GM18517 (cell line): ENCODE measurements around the gene TMEM141.
"Not testable (repeated sequence)": the region's sequence is repeated elsewhere in the genome, so short reads cannot be mapped to it uniquely, and the experiment has no call there.

ENCODE experiments used
- ATAC-seq: cut with Tn5 transposase; IDR thresholded peaks from one replicate; pipeline ENCODE4 v1.9.1; 2021; ENCODE audit warnings: mild to moderate bottlenecking, moderate library complexity; ENCODE audit not compliant: unreplicated experiment

The TMEM141 gene

DNA sequence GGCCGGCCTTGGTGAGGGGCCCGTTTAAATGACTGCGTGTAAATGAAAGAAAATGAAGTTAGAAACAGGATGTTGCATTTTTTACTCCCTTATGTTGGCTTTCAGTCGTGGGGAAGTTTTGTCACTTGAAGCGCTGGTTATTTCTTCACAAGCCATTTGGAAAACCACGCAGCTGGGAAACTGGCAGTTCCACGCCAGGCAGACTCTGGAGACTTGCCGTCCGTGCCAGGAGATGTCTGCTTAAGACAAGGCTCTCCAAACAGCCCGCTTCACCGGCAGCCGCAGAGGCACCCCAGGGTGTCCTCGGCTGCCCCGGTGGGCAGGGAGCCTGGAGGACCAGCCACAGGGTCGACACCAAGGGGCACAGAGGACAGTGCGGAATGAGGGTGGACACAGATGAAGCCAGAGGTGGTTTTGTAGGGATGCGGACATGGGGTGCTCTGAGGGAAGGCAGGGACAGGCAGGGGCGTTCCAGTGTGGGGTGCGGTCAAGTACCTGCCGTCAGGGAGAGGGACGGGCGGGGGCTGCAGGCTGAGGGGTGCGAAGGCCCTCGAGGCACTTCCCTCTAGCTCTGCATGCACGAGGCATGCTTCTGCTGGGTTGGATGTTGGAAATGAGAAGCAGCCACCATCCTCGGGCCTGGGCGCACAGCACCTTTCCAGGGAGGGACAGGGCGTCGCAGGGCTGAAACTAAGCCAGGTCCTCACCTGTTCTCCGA, 40.0 kb downstream of the TMEM141 start:
- no peak for ATAC-seq

DNA sequence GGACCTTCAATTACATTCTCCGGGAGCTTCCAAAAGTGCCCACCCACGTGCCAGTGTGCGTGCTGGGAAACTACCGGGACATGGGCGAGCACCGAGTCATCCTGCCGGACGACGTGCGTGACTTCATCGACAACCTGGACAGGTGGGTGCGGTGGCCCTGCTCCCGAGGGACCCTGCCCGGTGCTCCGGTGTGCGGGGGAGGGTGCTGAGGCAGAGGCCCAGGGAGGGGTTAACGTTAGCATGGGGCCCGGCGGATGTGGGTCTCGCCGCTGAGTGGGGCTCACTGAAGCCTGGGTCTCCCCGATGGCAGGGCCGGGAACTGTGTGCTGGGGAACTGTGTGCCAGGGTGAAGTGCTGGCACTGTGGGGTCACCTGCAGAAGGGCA, 40.6 kb downstream of the TMEM141 start:
- ATAC-seq: no peak

DNA sequence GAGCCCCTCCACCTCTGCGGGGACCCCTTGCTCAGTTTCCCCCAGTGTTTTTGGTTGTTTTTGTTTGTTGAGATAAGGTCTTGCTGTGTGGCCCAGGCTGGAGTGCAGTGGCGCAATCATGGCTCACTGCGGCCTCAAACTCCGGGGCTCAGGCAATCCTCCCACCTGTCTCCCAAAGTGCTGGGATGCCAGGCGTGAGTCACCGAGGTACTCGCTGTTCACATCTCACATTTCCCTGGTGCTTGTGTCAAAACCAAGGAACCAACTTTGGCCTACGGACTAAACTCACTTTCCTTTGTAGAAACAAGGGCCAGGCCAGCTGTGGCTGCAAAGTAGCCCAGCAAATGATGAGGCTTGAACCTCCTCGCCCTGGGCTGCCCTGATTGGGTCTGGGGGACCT, 41.4 kb downstream of the TMEM141 start:
- no peak for ATAC-seq

DNA sequence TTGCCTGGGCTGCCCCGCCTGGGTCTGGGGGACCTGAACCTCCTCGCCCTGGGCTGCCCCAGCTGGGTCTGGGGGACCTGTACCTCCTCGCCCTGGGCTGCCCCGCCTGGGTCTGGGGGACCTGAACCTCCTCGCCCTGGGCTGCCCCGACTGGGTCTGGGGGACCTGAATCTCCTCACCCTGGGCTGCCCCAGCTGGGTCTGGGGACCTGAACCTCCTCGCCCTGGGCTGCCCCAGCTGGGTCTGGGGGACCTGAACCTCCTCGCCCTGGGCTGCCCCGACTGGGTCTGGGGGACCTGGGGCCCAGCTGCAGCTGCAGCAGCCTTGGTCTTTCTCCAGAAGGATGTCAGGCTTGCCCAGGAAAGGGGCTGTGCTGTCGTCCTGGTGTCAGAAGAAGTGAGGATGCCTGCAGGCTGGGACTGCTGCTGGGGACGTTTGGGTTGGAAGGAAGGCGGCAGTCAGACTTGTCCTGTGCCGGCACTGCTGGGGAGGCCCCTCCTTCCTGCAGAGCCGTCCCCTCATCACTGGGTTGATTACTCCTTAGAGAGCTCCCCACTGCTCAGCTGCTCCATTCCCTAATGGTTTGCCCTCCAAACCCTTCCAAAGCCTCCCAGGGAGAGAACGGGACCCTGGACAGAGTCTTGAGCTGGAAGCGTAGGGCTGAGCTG, 42.4 kb downstream of the TMEM141 start:
- not testable (repeated sequence) for ATAC-seq

DNA sequence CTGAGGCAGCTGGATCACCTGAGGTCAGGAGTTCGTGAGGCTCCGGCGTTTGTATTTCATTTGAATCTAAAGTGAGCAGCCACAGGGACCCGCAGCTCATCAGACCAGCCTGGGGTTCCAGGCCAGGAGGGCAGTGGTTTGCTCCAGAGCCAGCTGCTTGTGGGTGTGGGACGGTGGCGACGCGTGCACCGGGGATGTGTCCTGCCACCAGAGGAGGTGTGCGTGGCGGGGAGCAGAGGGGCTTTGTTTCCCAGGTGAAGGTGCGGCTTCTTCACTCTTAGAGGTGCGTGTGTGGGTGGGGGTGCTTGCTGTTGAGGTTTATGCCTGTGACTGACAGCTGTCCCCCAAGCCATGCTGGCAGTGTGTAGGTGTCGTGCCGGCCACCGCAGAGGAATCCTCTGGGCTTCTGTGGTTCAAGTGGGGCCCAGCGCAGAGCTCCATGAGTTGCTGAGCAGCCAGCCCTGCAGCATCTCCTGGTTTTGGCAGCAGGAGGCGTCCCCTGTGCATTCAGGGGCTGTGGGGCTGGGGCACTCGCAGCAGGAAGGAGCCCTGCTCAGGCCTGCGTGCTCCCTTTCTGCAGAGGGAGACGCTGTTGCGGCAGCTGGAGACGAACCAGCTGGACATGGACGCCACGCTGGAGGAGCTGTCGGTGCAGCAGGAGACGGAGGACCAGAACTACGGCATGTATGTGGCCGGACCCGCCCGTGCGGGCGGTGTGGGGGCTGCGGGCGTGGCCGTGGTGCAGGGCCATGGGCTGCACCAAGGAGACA, 44.2 kb downstream of the TMEM141 start:
- ATAC-seq: no peak

DNA sequence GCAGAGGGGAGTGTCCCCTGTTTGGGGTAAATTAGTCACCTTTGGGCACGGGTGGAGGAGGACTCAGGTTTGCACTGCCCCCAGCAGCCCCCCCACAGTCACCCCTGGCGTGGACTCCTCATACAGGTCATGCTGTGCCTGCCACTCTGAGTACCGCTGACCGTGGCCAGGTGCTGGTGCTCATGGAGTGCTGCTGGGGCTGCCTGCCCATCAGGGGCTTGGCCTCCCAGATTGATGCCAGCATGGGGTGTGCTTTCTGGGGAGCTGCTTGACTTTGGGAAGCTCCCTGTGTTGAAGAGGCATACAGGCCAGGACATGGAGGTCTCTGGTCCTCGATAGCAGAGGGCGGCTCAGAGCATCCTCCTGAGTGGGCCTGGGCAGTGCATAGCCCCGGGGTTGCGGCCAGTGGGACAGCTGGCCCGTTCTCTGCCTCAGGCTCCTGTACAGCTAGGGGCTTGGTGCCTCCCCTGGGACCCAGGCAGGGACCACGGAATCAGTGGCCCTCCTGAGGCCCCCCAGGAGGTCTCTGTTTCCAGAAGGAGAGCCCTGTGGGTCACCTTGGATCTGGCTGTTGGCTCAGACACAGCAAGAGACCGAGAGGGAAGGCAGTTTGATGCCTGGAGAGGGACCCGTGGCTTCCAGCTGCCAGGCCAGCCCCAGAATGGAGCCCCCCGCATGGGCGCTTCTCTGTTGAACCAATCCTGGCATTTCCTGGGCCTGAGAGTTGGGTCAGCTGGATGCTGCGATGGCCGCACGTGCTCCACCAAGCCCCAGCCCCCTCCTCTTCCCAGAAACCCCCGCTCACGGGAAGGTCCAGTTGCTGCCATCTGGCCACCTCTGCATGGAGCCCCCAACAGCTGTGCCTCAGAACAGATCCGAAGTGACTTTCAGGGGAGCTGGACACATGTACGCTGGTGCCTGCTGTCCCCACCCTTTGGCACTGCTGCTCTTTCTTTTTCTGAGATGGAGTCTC, 45.1 kb downstream of the TMEM141 start:
- ATAC-seq: no peak

DNA sequence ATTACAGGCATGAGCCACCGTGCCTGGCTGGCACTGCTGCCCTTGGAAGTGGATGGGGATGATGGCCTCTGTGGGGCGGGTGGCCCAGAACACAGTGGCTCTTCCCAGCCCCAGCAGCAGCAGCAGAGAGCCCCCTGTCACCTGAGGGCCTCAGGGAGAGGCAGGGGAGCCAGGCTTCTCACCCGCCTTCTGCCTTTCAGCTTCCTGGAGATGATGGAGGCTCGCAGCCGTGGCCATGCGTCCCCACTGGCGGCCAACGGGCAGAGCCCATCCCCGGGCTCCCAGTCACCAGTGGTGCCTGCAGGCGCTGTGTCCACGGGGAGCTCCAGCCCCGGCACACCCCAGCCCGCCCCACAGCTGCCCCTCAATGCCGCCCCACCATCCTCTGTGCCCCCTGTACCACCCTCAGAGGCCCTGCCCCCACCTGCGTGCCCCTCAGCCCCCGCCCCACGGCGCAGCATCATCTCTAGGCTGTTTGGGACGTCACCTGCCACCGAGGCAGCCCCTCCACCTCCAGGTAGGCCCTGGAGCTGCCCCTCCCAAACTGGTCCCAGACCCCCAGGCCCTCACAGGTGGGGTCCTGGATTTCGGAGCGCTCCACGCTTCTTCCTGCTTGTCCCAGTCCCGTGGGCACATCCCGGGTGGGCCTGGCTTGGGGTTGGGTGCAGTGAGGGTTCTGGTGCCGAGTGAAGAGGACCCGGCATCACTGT, 46.2 kb downstream of the TMEM141 start:
- ATAC-seq: no peak

DNA sequence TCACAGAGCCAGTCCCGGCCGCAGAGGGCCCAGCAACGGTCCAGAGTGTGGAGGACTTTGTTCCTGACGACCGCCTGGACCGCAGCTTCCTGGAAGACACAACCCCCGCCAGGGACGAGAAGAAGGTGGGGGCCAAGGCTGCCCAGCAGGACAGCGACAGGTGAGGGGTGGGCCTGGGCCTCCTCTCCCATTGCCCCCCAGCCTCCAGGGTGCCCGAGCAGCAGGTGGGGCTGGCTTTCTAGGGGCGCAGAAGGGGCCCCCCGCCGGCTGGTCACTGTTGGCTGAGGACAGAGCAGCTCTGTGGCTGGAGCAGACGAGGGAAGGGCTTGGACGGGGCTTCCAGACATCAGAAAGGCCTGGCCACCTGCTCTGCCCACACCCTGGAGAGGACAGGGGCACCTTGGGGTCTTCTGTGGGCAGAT, 46.7 kb downstream of the TMEM141 start:
- ATAC-seq: not testable (repeated sequence)

DNA sequence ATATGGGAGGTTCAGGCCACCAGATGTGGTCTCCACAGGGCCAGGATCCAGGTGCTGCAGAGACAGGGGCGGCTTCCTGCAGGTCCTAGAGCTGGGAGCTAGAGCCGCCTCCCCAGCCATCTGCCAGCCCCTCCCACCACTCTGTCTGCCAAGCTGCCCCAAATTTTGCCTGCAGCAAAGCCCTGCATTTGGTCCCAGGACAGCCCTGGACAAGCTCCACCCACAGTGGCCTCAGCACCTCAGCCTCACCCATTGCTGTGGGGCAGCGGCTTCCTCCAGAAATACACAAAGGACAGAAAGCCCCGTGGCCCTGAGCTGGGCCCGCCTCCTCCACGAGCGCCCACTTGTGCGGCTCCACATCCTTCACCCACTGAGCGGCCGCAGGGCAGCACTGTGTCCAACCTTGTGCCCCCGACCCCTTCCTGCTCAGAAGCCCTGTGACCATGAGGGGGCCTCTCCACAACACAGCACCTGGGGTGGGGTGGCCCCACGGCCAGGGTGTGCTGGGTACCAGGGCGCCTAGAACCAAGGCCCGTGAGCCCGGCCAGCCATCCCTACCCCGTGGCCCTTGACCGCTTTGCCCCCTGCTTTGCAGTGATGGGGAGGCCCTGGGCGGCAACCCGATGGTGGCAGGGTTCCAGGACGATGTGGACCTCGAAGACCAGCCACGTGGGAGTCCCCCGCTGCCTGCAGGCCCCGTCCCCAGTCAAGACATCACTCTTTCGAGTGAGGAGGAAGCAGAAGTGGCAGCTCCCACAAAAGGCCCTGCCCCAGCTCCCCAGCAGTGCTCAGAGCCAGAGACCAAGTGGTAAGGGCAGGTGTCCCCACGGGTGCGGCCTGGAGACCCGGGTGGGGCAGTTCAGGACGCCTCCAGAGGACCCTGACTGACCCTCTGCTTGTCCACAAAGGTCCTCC, 47.4 kb downstream of the TMEM141 start:
- no peak for ATAC-seq

DNA sequence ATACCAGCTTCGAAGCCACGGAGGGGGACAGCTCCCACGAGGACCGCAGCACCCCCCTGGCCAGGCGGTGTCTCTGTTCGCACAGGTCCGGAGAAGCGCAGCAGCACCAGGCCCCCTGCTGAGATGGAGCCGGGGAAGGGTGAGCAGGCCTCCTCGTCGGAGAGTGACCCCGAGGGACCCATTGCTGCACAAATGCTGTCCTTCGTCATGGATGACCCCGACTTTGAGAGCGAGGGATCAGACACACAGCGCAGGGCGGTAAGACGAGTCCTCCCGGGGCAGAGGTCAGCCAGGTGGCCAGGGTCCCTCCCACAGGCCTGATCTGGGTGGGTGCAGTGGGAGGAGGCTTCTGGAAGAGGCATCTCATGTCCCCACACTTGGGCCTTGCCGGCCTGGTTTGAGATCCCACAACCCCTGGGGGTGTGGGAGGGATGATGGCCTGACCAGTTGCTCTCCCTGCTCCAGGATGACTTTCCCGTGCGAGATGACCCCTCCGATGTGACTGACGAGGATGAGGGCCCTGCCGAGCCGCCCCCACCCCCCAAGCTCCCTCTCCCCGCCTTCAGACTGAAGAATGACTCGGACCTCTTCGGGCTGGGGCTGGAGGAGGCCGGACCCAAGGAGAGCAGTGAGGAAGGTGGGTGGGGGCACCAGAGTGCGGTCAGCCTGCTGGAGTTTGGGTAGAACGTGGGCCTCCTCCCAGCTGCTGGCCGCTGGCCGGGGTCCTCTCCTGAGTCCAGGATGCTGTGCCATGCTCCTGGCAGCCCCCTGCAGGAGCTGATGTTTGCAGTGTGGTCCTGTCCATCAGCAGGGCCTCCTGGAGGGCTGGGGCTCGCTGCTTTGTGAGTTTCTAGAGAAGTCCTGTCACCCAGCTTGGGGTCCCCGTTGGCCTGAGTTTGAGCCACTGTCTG, 48.3 kb downstream of the TMEM141 start:
- no peak for ATAC-seq

DNA sequence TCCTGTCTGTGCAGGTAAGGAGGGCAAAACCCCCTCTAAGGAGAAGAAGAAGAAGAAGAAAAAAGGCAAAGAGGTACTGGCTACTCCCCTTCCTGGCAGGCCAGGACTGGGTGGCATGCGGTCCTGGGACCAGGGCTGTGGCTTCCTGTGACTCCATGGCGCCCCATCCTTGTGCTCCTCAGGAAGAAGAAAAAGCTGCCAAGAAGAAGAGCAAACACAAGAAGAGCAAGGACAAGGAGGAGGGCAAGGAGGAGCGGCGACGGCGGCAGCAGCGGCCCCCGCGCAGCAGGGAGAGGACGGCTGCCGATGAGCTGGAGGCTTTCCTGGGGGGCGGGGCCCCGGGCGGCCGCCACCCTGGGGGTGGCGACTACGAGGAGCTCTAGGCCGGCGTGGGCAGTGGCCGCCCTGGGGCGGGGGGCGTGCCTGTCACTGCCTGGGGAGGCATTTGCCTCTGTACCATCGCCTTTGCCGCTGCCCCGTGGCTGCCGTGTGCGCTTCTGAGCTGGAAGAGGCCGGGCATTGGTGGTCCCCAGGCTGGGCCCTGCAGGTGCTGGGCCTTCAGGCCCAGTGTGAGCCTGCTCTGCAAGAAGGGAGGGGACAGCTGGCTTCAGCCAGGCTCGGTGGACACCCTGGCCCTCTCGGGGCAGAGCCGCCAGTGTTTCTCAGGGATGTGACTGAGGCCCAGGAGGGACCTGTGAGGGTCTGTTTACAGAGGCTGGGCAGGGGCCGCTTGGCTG, 49.2 kb downstream of the TMEM141 start:
- ATAC-seq: no peak

DNA sequence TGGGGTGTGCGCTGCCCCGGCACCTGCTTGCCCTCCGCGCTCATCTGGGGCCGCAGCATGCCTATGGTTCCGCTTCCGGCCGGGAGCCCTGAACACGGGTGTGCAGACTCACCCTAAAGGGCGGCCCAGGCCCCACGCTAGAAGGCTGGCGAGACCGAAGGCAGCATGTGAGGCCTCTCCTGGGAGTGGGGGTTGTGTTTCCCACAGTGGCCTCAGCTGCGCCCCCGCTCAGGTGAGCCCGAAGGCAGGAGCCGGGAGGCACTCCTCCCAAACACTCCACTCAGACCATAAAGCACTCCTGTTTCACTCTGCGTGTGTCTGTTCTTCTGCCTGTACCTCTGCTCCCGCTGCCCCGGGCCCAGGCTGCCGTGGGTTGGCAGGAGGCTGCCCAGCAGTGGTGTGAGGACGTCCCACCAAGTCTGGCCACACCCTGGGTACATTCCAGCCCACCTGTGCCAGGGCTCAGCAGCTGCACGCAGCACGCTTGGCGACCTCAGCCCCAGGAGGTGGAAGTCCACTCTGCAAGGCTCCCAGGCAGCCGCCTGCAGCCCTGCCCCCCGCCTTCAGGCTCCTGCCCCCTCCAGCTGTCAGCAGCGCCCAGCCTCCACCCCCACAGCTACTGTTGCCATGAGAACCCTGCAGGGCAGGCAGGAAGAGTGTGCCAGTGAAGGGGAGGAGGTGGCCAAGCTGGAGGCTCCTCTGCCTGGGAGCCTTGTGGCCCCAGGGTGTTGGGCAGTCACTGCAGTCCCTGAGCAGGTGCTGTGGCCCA, 49.9 kb downstream of the TMEM141 start:
- no peak for ATAC-seq

DNA sequence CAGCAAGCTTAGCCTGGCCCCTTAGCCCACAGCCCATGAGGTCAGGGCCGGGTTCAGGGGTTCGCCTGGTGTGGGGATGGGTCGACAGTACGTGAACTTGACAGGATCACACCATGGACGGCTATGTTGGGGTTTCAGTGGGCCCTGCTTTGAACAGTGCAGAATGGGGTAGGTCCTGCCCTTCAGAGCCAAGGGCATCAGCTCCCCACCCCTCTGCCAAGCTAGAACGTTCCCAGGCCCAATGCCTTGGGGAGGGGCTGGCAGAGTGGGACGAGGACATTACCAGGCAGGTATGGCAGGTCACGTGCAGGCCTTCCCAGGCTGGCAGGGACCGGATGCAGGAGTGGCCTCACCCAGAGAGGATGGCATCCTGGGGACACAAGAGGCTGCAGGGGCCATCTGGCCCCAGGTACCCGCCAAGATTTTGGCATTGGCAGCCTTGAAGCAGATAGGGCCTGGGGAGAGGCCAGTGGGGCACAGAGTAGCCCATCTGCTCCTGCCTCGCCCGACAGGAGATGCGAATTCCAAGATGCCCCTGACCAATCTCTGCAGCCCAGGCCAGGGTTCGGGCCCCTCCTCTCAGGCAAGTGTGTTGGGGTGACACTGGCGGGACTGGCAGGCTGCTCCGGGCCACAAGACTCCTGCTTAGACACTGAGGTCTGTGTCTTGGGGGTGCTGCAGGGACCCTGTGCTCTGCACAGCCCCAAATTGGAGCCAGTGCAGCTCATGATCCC, 50.7 kb downstream of the TMEM141 start:
- not testable (repeated sequence) for ATAC-seq

DNA sequence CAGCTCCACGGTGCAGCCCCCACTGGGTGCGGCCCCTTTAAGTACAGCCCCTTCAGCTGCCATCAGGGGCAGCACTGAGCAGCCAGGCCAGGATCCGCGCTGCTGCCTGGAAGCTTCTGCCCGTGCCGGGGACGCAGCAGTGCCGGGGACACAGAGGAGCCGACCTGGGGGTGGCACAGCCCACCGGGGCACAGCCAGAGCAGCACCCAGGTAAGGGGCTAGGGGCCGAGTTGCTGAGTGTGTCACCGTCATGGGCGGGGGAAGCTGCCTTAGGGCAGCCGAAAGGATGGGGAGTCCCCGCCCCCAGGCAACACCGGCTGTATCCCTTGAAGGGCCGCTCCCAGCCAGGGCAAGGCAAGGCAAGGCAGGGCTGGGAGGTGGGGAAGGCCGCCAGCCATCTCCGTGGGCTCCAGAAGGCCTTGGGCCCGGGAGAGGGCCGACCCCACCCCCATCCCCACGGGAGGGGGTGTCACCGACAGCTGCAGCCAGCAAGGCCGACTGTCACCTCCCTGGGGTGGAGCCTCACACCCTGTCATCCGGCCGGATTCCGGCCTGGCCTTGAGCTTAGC, 51.3 kb downstream of the TMEM141 start, which contains the start of gene AJM1:
TSS of gene AJM1 (plus strand) at position 99 of the 569 bp plus-strand sequence. CDS start 1,937 bp downstream, outside the sequence.
- peak; percentile 62 for ATAC-seq
